COLO668 (cell line): Measurements from ENCODE around the gene RXRG.
"Not testable (repeated sequence)": the region's sequence is repeated elsewhere in the genome, so short reads cannot be mapped to it uniquely, and the experiment has no call there.

Experiments used
- DNase-seq: peaks from one replicate; lab custom pipeline; 2025; ENCODE audit not compliant: unreplicated experiment; lab: John Stamatoyannopoulos, UW

RXRG gene

DNA sequence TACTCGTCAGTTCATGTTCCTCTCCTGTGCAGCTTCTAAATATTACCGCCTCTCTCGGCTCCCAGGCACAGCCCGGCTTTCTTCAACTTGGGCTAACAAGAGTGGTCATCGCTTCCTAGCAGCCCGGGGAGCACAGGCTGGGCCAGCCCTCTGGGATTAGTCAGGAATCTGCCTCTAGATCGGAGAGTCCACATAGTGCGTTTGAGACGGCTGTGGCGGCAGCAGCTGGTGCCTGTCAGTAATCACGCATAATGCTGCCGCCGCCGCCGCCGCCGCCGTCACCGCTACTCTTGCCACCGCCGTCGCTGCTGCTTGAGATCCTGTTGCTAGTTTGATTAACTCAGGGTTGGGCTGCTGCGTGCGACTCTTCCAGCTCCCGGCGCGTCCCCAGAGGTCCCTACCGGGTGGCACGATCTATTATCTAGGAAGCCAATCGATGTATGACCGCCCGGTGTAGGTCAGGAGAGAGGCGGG is at the start of gene RXRG:
TSS of gene RXRG (minus strand) at position 230 of the 474 bp plus-strand sequence. CDS start 233 bp downstream, outside the sequence.
- DNase-seq = peak; percentile 63

DNA sequence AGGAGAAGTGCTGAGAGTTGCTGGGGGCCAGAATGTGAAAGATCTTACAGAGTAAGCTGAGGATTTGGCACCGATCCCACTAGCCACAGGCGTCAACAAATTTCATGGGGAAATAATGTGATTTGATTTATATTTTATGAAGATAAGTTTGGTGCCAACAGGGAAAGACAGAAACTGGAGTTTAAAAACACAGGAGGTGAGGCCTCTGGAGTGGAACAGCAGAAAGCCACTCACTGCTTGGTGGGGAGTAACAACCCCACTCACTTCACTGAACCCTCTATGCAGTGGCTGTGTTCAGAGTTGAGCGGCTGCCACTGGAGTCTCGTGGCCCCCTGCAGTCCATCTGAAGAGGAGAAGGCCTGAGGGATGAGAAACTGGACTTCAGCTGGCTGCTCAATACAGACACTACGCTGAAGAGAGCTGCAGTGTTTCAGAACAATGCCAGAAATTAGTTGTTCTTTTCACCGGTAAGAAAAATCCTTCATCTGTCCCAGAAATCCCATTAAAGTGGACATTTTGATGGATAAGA is 48.0 kb upstream of the RXRG start:
- DNase-seq = no peak

DNA sequence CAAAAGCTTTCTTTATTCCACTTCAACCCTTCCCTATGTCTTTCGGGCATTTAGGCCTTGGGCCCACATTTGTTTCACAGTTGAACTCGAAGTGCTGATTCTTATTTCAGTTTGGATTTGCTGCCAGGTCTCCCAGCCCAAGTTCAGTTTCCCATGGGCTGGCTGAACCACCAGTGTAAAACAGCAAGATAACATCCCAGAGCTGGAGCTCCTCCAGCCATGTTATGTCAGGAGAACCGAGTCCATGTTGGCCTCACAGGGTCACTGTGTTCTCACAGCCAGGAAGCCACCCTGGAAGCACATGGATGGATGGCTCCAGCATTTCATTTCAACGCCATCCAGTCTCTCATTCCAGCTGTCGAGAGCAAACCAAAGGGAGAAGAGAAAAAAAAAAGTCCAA is 45.2 kb upstream of the RXRG start:
- DNase-seq = no peak

DNA sequence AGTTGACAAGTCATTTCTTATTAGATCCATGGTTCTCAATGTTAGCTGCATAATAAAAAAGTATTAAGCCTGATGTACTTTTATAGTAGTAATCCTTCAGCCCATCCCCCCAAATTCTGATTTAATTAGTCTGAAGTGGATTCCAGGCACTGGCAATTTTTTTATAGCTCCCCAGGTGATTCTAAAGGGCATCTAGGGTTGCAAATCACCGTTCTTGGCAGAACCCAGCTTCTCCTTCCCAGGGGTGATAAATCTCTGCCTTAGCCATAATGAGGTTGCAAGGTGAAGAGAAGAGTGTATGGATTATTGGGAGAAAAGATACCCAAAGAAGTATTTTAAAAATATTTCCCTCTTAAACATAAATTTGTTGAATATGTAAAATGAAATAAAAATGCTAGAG is 43.0 kb upstream of the RXRG start:
- DNase-seq = no peak

DNA sequence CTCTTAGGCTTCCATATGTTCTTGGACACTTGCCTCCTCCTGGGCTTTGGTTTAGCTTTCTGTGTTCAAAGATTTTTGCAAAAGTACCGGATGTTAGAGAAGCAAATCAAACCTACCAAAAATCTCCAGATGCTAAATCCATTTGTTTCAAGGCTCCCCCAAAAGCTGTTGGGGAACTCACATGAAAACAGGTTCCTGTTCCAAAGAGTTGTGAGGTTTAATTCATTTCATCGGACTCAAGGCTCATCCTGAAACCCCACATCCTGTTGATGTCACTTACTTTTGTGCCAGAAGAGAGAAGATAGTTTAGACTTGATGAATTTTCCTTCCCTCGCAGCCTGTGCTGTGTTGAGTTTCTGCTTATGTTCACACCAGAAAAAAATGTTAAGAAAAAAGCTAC is 41.7 kb upstream of the RXRG start:
- no peak for DNase-seq

DNA sequence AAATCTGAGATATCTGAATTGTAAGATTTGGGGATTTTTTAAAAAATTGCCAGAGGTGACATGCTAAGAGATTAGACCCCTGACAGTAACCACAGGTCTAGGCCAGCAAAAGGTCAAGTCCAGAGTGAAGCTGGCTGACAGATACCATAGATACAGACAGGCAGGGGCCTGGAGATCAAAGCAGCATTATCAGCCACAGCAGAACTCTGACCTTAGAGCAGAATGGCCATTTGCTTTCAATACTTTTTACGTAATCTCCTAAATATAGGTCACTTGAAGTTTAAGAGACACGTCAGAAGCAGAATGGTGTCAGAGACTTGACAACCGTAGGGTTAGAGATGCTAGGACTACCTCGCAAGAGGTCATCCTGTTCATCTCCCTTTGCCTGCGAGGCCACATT is 40.8 kb upstream of the RXRG start:
- no peak for DNase-seq

DNA sequence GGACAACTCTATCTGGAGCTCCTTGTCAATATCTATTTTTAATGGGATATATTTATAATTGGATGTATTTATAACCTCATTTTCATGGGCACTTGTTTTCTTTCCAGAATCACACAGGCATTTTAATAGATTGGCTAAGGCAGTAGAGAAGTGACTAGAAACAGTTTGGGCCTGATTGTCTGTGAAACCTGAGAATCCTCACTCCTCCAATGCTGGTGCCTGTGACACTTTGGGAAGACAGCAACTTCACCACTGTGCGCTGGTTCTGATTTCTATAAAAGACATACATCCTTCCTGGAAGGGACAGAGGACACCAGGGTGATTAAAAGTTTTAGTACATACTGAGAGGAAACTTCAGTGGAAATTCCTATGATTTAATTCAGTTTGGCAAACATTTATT is 39.6 kb upstream of the RXRG start:
- no peak for DNase-seq

DNA sequence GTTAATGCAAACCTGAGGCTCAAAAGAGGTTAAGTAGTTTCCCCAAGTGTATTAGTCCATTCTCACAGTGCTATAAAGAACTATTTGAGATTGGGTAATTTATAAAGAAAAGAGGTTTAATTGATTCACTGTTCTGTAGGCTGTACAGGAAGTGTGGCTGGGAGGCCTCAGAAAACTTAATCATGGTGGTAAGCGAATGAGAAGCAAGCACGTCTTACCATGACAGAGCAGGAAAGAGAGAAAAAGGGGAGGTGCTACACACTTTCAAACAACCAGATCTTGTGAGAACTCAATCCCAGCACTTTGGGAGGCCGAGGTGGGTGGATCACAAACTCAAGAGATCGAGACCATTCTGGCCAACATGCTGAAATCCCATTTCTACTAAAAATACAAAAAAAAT is 38.5 kb upstream of the RXRG start:
- DNase-seq = no peak

DNA sequence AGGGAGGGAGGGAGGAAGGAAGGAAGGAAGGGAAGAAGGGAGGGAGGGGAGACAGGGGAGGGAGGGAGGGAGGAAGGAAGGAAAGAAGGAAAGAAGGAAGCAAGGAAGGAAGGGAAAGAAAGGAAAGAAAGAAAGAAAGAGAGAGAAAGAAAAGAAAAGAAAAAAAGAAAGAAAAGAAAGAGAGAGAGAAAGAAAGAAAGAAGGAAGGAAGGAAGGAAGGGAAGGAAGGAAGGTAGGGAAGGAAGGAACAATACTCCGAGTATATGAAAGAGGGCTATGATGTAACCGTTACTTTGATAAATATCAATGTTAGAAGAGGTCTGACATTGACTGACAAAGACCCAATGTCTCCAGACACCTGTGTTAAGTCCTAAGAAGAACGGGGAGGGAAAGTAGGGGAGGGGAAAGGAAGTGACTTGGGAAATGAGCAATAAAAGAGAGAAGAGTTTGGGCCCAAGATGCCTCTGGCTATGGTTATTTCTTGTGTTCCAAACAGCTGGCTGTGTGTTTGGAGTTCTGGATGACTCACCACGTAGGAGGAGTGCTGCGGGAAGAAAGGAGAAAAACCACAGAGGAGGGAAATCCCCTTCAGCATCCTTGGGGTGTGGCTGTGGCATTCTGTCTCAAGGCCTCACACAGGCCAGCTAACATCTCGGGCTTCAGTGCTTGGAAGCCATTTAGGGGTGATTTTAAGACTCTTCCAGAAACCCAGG is 37.0 kb upstream of the RXRG start:
- DNase-seq = no peak

DNA sequence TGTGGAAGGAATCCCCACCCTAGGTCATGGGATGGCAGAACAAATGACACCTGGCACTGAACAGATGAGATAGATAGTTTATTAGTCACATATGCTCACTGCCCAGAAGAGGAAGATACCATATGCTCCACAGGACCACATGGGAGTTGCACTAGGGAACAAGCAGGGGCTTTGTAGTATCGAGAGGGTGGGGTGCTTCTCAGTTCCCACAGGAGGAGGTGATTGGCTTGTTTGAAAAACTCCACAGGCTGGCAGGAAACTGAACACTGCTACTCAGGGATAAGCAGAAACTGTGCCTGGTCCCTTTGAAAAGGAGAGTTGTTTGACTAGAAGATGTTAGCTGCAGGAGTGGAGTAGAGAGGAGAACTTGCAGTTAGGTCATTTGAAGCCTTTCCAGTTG is 31.9 kb upstream of the RXRG start:
- DNase-seq = no peak

DNA sequence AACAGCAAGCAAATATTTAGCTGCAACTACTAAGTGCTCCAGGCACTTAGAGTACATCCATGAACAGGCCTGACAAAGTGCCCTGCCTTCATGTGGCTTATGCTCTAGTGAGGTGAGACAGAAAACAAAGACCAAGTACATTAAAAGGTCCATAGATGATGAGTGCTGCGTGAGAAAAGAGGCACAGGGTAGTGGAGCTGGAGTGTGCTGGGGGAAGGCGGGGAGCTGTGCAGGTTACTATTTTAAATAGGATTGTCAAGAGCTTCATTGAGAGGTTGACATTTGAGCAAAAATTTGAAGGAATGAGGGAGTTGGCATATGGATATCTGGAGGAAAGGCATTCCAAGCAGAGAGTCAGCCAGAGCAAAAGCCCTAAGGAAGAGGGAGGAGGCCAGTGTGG is 29.3 kb upstream of the RXRG start:
- DNase-seq = no peak

DNA sequence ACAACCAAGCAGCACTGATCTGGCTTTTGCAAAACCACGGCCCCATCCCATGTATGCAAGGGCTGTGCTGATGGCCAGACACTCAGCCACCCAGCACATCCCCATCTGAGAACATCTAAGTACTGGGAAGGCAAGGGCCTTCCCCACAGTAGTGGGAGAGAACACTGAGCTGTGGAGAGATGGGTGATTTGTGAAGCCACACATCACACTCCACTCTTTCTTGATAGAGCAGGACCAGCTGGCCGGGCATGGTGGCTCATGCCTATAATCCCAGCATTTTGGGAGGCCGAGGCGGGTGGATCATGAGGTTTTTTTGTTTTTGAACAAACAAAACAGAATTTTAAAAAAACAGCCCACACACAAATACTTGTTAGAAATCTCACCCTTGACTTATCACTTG is 28.2 kb upstream of the RXRG start:
- DNase-seq = no peak

DNA sequence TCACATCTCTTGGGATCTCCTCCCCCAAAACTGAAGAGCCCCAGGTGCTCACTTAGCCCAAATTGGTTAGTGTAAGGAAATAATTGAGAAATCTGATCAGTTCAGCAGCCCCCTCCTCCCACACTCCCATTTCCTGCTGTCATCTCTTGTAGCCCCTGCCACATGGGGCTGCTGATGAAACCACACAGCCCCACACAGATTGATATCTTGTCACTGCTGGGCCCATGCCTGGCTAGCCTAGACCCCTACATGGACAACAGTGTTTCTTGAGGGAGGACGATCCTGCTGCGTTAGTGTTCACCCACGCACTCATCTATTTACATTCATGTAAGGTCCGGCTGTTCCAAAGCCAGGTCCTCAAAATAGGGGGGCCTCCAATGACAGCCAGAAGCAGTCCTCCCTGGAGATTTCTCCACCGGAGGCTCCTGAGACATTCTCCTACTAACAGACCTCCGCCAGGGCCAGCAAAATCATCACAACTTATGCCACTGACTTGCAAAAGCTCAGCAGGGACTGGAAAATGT is 23.9 kb upstream of the RXRG start:
- no peak for DNase-seq

DNA sequence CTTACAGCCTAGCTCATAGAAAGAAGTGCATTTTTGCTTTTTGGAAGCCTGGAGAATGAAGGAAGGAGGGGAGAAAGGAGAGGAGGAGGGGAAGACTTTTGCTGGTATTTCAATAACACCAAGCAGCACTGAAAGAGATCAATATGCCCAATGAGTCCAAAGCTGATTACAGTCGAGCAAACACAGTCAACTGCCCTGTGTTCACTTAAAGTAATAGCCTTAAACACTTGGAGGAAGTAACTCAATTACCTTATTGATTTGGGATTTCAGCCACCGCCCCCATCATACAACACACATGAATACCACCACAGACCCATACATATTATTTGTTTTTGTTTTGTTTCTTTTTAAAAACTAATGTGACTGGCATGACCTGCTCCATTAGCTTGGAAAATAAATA is 23.3 kb upstream of the RXRG start:
- no peak for DNase-seq

DNA sequence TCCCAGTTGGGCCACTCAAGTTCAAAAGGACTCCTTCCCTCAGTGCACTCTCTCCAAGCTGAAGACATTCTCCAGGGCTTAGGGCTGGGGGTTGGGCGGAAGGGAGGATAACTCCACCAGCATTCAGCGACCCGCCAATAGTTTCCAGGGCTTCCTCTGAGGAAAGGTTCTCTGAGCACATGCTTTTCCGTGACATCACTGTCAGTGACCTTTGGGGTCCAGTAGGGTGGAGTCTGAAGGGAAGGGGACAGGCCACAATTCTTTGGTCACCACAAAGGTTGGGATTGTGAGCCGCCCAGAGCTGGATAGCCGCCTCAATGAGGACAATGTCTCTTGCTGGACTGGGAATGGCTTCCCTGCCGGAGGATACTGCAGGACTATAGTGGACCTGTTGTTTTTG is 22.8 kb upstream of the RXRG start:
- DNase-seq = no peak

DNA sequence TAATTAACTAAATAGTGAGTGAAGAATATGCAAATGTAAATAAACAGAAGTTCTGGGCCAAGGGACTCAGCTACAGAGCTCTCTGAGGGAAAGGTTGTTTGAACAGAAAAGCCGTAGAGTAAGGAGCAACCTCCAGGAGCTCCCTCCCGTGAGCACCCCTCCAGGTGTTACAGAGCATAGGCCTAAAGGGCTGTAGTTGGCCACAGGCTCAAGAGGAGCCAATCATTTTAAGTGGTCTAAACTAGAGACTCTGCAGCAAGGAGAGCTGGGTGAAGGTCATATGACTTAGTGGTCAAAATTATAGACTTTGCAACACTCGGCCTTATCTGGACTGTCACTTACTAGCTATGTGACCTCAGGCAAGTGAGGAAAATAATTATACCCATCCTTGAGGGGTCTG is 19.1 kb upstream of the RXRG start:
- DNase-seq = no peak

DNA sequence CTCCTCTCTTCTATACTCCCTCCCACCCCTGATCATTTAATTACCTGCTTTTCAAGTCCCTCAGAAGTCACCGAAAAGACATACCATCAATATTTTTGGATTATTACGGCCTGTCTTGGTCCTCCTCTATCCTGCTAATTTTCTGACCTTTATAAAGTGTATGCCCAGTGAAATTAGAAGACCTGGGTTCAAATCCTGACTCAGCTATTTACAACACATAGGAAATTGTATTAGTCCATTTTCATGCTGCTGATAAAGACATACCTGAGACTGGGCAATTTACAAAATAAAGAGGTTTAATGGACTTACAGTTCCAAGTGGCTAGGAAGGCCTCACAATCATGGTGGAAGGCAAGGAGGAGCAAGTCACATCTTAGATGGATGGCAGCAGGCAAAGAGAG is 14.8 kb upstream of the RXRG start:
- DNase-seq = not testable (repeated sequence)

DNA sequence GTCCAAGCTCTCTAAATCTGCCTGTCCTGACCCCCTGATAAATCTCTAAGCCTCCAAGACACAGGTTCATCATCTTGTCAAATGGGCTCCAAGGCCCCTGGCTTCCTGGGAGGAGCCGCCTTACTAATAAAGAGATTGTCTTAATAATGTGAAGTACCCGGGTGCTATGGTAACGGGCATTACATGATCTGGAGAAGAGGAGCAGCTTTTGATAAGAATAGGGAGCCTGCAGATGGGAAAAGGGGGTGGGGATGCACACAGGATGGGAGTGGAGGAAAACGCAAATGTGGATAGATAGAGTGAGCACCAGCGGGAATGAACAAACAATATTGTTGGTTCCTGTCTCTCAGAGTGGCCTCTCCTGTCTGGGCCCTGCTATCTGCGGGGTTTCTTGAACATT is 11.9 kb upstream of the RXRG start:
- peak; percentile 14 for DNase-seq

DNA sequence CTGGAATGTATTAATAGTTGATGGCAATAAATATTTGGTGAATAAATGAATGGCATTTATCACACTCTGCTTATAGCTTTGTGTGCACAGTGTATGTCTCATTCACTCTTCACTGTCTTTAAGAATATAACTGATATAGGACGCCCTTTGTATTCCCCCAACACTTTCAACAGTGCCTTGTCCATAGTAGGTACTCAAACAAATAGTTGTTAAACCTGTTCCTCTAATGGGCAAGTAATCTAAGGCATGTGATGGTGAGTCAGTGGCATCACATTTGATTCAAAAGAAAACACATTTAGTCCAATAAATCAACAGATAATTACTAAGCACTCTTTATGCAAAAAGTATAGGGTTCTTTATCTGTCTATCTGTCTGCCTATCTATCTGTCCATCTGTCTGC is 11.2 kb upstream of the RXRG start:
- DNase-seq = peak; percentile 14

DNA sequence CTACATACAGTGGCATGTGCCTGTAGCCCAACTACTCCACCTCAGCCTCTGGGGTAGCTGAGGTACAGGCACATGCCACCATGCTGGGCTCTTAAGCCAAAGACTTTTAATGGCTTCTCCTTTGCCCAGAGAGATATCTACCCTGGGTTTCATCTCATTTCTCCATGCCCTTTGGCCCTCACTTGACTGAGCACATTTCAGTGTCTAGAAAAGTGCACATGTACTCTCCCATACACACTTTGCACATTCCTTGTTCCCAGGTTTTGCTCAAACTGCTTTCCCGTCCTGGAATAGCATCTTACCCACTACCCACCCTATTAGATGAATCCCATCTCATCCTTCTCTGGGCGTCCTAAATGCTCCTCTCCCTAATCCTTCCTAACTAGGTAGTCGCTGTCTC is 10.2 kb upstream of the RXRG start:
- no peak for DNase-seq

DNA sequence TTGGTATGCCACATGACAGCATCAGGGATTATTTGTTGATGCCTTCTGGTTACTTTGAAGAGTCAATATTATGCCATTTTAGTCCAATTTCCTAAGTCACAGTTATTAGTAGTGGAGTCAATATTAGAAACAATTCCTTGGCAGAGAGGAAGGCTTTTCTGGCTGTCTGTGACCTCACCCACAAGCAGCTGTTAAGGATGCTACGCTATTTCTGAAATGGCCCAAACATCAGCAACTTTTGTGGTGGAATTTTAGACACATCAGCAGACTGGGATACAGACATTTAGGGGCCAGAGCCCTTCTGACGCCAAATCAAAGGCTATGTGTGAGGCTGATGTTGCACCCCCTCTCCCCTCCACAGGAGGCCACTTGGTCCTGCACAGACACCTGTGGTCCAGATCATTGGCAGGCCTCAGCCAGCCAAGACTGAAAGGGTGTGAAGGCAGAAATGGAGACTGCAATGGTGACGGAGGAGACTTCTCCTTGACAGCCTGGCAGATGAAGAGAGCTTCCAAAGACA is 9.2 kb upstream of the RXRG start:
- no peak for DNase-seq

DNA sequence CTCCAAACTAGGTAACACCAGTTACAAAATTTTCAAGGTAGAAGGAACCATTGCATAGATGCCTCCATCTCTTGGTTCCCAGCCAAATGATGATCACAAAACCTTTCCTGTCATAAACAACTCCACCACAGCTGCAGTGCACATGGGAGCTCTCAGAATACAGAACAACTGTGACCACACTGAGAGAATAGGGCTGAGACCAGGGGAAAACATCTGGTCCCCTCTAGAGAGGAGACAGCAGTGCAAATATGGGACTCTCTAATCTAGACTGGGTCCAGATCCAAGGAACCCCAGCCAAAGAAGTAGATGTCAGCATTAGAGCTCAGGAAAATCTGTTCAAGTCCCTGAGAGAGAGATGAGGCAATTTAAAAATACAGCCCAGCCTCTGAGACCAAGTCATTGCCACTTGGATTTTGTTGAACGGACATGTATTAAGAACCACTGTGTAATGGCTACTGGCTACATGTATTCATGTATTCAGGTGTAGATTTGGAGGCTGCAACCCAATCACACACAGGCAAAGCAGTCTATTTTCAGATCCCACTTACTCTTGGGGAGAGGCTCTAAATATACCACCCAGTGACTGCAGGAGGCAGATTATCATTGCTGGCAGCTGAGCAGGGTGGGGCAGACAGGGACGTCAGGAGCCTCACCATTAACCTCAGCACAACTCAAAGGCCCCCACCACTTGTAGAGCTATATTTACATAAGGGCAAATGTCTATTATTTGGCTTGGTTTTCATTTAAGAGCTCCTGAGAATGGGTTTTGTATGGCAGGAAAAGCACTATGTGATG is 7.6 kb upstream of the RXRG start:
- no peak for DNase-seq
